NCI-H446 (cell line): ENCODE data around the gene LAMA2.
"Not testable (repeated sequence)": the region's sequence is repeated elsewhere in the genome, so short reads cannot be mapped to it uniquely, and the experiment has no call there.

Experiments
- DNase-seq, 2 experiments: peaks; one replicate each; lab custom pipeline; 2025; lab: John Stamatoyannopoulos, UW

The LAMA2 gene

DNA sequence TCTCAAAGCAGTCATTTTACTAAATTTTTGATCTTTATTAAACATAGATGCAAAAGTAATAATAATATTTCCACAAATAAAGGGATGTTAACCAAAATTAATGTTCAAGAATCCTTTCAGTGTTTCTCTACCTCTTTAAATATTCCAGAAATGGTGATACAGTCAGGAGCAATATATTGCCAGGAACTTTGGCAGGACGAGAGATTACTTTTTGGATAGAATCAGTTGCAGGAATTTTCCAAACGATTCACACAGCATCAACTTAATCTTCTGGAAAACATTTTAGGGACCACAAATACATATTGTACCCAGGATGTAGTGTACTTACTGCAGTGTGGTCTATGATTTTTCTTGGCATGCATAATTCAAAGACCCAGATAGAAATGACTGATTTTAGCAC is 125.7 kb downstream of the LAMA2 start:
- DNase-seq, result no peak

DNA sequence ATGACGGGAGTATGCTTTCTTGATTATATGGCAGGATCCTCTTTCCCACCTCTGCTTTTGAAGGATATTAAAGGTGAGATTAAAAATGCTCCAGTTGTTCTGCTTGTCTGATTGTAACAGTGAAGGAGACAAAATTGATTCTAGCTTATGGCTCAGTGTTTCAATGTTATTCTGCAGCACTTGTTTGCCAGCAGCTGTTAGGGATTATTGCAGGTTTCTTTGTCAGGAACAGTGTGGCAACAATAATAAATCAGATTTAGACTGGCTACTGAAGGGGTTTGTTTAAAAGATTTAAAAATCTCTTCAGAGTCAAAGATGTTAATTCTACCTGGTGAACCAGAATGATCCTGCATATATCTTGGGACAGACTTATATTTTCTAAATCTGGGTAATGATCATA is 126.9 kb downstream of the LAMA2 start:
- no peak for DNase-seq

GRCh38 chr6:129014302-129014701 is 131.4 kb downstream of the LAMA2 start:
- DNase-seq, result no peak

GRCh38 chr6:129015721-129016120 is 132.8 kb downstream of the LAMA2 start:
- DNase-seq, result no peak

DNA sequence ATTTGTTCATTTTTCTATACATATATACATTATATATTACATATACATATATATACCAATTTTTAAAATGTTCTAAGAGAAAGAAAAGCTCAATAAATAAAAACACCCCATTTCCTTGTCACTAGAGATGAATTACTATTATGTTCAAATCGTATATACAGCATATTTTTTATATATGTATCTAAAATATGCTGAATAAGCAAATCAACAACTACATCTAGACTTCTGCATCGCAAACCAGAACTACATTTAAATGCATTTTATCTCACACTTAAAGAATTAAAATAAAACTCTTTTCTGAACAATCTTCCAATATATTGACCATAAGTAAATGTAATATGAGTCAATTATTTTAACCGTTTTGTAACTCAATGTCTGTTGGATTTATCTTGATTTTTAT is 133.9 kb downstream of the LAMA2 start:
- DNase-seq, result no peak

GRCh38 chr6:129022011-129022553 is 139.1 kb downstream of the LAMA2 start:
- no peak for DNase-seq

- DNase-seq, result peak in 1 of 2 experiments; percentile 1
Observed at GRCh38 chr6:129026601-129027000, 143.7 kb downstream of the LAMA2 start.

DNA sequence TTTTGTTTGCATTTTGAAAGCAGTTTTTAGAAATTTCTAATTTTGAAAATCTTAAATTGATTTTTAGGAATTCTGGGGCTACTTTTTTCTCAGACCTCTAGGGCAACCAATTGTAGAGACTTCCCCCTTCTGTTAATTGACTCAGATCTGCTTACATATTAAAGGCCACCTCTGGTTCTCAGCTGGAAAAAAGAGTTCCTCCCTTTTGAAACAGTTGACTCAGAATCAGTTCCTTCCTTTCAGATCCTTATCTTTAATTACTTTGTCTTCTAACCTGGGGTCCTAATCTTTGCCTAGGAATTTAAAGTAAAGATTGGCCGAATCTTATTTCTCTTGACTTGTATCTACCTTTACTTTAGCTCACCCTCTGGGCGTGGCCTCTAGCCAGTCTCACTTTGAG is 146.8 kb downstream of the LAMA2 start:
- DNase-seq, result no peak

DNA sequence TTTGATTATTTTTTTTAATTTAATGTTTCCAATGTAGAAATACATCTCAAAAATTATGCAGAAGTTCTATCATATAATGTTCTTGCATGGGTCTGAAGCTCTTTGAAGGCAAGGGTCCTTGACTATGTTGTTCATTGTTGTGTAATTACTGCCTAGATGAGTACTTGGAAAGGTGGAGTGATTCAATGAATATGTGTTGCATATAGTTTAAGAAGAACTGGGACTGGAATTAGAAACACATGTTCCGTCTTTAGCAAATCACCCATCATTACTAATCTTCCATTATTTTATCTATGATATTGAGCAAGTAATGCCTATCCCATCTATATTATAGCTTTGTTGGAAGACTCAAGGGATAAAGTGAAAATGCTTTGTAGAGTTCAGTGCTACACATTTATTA is 147.3 kb downstream of the LAMA2 start:
- no peak for DNase-seq

- no peak for DNase-seq
Observed at GRCh38 chr6:129031051-129031599, 148.2 kb downstream of the LAMA2 start.

DNA sequence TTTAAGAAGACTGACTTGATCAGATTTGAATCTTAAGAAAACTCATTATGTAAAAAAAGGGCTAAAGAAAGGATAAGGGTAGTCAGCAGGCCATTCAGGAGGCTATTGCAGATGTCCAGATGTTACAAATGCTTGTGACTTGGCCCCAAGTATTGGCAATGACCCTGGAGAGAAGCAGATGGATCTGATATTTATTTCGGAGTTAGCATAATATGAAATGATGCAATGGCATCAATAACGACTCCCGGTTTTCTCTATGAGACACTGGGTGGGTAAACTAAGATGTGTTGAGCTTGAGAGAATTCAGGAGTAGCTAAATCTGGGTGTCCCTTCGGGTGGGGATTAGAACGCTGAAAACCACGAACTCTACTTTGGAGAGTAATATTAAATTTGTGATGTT is 149.7 kb downstream of the LAMA2 start:
- peak in 1 of 2 experiments; percentile 15 for DNase-seq

DNA sequence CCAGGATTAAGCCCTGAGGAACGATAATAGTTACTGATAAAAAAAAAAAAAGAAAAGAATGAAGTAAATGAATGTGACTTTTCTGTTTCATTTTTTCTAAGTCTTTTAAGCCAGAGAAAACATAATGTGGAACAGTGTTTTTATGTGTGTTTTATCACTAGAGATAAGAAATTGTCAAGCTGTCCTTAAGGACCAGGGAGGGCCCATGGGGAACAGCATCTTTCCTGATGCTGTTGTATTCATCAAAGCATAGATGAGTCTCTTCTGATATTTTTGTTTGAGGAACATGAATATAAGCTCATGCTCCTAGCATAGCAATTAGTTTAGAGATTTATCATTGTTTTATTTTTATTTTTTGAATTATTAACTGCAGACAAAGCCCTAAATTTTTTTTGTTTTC is 150.2 kb downstream of the LAMA2 start:
- no peak for DNase-seq

- DNase-seq, result no peak
Observed at GRCh38 chr6:129033581-129033980, 150.6 kb downstream of the LAMA2 start.

DNA sequence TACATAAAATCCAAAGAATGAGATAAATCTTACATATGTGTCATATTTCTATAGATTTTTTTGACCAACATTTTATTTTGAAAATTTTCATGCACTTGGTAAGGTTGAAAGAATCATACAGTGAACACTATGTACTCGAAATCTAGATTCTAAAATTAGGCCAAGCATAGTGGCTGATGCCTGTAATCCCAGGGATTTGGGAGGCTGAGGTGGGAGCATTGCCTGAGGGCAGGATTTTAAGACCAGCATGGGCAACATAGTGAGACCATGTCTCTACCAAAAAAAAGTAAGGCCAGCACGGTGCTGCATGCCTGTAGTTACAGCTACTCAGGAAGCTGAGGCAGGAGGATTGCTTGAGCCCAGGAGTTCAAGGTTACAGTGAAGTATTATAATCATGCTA is 158.6 kb downstream of the LAMA2 start:
- DNase-seq, result no peak

- no peak for DNase-seq
Observed at GRCh38 chr6:129046526-129046925, 163.6 kb downstream of the LAMA2 start.

- DNase-seq, result no peak
Observed at GRCh38 chr6:129047834-129048233, 164.9 kb downstream of the LAMA2 start.

DNA sequence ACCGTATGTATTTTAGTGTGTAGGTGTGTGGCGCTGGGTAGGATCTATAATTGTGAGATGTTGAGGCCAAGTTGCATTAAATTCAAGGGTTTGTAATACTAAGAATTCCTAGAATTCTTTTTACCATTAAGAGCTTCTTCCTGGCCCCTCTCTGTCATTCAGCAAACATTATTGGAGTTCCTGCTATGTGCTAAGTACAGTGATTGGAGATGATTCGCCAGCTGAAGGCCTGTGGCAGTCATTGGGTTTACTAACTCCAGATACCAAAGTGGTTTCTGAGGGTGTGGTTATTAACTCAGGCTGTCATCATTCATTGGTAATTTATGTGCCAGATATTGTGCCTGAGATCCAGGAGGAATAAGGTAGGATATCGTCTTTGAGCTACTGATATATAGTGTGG is 167.1 kb downstream of the LAMA2 start:
- no peak for DNase-seq

DNA sequence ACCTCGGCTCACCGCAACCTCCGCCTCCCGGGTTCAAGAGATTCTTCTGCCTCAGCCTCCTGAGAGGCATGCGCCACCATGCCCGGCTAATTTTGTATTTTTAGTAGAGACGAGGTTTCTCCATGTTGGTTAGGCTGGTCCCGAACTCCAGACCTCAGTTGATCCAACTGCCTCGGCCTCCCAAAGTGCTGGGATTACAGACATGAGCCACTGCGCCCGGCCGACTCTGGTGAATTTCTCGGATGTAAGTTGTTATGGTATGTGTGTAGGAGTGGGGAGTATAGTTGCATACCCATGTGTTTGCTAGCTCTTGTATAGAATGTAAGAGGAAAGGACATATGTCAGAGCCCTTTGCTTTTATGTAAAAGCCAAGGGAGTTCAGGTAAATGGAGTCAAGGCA is 170.2 kb downstream of the LAMA2 start:
- not testable (repeated sequence) for DNase-seq

GRCh38 chr6:129055796-129056195 is 172.9 kb downstream of the LAMA2 start:
- no peak for DNase-seq

DNA sequence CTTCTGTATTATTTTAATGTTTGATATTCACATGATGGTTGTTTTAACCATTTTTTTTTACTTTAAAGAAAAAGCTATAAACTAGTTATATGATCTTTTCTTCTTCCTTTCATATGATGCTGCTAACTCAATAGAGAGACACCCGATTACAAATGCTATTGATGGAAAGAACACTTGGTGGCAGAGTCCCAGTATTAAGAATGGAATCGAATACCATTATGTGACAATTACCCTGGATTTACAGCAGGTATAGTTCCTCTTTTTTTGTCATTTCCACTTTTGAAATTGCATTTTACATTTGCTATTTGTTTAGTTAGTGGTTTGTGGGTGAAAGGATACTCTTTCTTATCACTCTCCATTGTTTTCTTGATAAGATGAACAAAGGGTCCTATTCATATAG is 176.7 kb downstream of the LAMA2 start:
- DNase-seq, result no peak

- no peak for DNase-seq
Observed at GRCh38 chr6:129069006-129069405, 186.1 kb downstream of the LAMA2 start.

DNA sequence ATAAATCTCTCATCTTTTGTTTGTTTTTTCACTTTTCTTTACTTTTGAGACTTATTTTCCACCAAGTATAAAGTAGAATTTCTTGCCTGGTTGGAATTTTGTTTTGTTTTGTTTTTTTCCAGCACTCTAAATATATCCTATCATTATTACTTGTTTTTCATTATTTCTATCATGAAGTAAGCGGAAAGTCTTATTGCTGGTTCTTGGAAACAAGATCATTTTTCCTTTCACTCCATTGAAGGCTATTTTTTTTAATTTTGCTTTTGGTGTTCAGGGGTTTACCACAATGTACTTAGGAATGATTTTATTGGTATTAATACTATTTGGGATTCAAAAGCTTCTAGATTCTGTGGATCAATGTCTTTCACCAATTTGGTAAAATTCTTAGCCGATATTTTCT is 190.1 kb downstream of the LAMA2 start:
- no peak for DNase-seq

DNA sequence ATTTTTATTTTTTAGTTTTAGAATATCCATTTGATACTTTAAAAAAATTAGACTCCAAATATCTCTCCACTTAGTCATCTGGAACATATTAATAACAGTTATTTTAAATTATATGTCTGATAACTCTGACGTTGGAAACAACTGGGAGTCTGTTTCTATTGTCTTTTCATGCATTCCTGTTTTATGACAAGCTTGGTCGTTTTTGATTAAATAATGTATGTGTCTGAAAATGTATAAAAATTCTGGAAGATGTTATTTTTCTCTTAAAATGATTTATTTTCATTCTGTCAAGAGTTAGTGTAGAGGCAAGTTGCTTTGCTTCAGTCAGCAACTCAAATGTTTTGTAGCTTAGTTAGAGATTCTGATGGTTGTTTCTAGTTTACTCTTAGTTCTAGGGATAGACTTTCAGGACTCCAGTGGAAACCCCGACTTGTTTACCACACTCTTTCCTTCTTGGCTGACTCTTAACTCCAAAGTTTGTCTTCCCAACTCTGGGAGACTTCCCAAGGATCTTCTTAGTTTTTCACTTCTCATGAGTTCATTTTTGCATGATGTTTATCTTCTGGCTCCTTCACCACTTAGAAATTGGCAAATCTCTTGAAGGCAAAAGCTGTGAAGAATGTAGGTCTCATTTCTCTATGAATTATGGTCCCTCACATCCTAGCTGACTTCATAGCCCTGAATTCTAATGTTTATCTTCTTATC is 190.9 kb downstream of the LAMA2 start:
- no peak for DNase-seq

DNA sequence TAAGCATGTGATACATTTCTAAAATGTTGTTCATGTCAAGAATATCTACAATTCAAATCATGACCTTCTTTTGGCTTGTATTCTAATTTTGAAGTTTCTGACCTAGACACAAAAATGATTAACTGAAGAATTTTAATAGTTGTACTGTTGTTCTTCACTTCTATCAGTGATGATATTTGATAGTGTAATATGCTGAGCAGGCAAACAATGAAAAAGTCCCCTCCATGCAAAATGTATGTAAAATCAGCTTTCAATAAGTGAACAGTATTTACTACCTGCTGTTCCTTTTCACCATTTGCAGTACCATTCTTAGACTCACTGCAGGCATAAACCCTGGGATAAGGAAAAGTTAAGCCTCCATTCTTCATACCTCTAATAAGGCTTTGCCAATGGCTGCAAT is 201.5 kb downstream of the LAMA2 start:
- no peak for DNase-seq
